ENCODE results near the gene GPR176.

- TF ChIP-seq, protein P1, sequence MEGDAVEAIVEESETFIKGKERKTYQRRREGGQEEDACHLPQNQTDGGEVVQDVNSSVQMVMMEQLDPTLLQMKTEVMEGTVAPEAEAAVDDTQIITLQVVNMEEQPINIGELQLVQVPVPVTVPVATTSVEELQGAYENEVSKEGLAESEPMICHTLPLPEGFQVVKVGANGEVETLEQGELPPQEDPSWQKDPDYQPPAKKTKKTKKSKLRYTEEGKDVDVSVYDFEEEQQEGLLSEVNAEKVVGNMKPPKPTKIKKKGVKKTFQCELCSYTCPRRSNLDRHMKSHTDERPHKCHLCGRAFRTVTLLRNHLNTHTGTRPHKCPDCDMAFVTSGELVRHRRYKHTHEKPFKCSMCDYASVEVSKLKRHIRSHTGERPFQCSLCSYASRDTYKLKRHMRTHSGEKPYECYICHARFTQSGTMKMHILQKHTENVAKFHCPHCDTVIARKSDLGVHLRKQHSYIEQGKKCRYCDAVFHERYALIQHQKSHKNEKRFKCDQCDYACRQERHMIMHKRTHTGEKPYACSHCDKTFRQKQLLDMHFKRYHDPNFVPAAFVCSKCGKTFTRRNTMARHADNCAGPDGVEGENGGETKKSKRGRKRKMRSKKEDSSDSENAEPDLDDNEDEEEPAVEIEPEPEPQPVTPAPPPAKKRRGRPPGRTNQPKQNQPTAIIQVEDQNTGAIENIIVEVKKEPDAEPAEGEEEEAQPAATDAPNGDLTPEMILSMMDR (IDR thresholded peaks at IDR 0.05): no peak
- no peak for TF ChIP-seq EZH2phosphoT487 (IDR thresholded peaks at IDR 0.05)
Observed at GRCh38 chr15:39909007-39909406, 11.1 kb downstream of the GPR176 start.

Measured in neural progenitor cell (in vitro differentiated cells).